GM19328 (cell line): ENCODE measurements around the gene HIC1.

Source experiments
- ATAC-seq: cut with Tn5 transposase; IDR thresholded peaks from one replicate; pipeline ENCODE4 v1.9.1; 2021; ENCODE audit warnings: mild to moderate bottlenecking, moderate library complexity; ENCODE audit not compliant: unreplicated experiment

The HIC1 gene

GRCh38 chr17:2024572-2025219 lies 30.2 kb upstream of the HIC1 start:
- no peak for ATAC-seq

GRCh38 chr17:2025220-2025621 lies 29.7 kb upstream of the HIC1 start, which contains the start of gene RTN4RL1:
RTN4RL1 (minus strand) TSS chr17:2025334; CDS start chr17:2024865, 469 bp downstream.
- no peak for ATAC-seq

GRCh38 chr17:2025622-2026309 lies 29.1 kb upstream of the HIC1 start:
- ATAC-seq: no peak

GRCh38 chr17:2027528-2028233 lies 27.2 kb upstream of the HIC1 start:
- ATAC-seq: no peak

- ATAC-seq: no peak
Measured at GRCh38 chr17:2028234-2028614, 26.7 kb upstream of the HIC1 start.

GRCh38 chr17:2028737-2029136 lies 26.2 kb upstream of the HIC1 start:
- no peak for ATAC-seq

GRCh38 chr17:2029911-2030778 lies 24.8 kb upstream of the HIC1 start, which contains the start of gene DPH1:
DPH1 (plus strand) TSS chr17:2030153; CDS start chr17:2030170, 17 bp downstream.
- ATAC-seq: no peak

- ATAC-seq: no peak
Measured at GRCh38 chr17:2030779-2031163, 24.1 kb upstream of the HIC1 start.

GRCh38 chr17:2033153-2033552 lies 21.8 kb upstream of the HIC1 start:
- ATAC-seq: no peak

GRCh38 chr17:2034157-2034556 lies 20.7 kb upstream of the HIC1 start:
- no peak for ATAC-seq

GRCh38 chr17:2034806-2035540 lies 19.9 kb upstream of the HIC1 start:
- ATAC-seq: no peak

- ATAC-seq: no peak
Measured at GRCh38 chr17:2035541-2036488, 19.1 kb upstream of the HIC1 start.

- ATAC-seq: no peak
Measured at GRCh38 chr17:2037155-2037554, 17.7 kb upstream of the HIC1 start.

- no peak for ATAC-seq
Measured at GRCh38 chr17:2040219-2040827, 14.6 kb upstream of the HIC1 start.

GRCh38 chr17:2040942-2041560 lies 13.9 kb upstream of the HIC1 start:
- ATAC-seq: no peak

GRCh38 chr17:2041561-2042389 lies 13.1 kb upstream of the HIC1 start, which contains the start of gene OVCA2:
OVCA2 (plus strand) TSS chr17:2042022; CDS start chr17:2042048, 26 bp downstream.
- ATAC-seq: peak; percentile 92

GRCh38 chr17:2042390-2042847 lies 12.5 kb upstream of the HIC1 start:
- ATAC-seq: no peak
